AG04450 (cell line): Measurements from ENCODE around the gene ZNF446. TPM values are rescaled to one million over a fixed set of nuclear protein-coding genes. Genes with fewer than 3 reads are reported as not detected.

Experiments
- CTCF ChIA-PET: fragments of 300-600, 350-600 bp; formaldehyde crosslinking; extraction: SDS; loops from one replicate; lab custom pipeline; 2022; ENCODE audit warnings: antibody characterized with exemption, inconsistent platforms; lab: Charles Lee
- POLR2A ChIA-PET: fragments of 350-600 bp; formaldehyde crosslinking; extraction: SDS; loops from one replicate; lab custom pipeline; 2021; ENCODE audit warnings: antibody characterized with exemption, inconsistent platforms; lab: Yijun Ruan, JAX
- DNase-seq: peaks from one replicate; pipeline ENCODE4 v3.0.0-alpha.2; 2011; ENCODE audit warnings: low read depth, low spot score
- H3K27ac ChIP-seq: one replicate; pipeline ENCODE4 v1.5.1; 2012; ENCODE audit warnings: low read depth, low read length, control low read depth
- H3K27me3 ChIP-seq: one replicate; pipeline ENCODE4 v1.6.0; 2012; ENCODE audit warnings: low read length; ENCODE audit not compliant: control insufficient read depth, insufficient read depth
- H3K4me3 ChIP-seq: 2 replicates; pipeline ENCODE4 v1.5.1; 2011; ENCODE audit warnings: mild to moderate bottlenecking, low read depth, low read length, control low read depth
- H3K9me3 ChIP-seq: 2 replicates; pipeline ENCODE4 v1.5.1; 2012; ENCODE audit warnings: low read length; ENCODE audit not compliant: control insufficient read depth, insufficient read depth
- polyA minus RNA-seq: library from RNA; depleted of rRNA, polyadenylated mRNA; stranded (reverse); fragments of >200 nt; gene quantifications from 2 replicates; pipeline ENCODE4 v1.2.3, GENCODE V29; 2011; rRNA and poly(A)+ RNA removed
- polyA plus RNA-seq: library from polyadenylated mRNA; depleted of rRNA; stranded (reverse); fragments of >200 nt; gene quantifications from 2 replicates; pipeline ENCODE4 v1.2.3, GENCODE V29; 2011; rRNA removed
- TF ChIP-seq, protein P1 (sequence below): IDR thresholded peaks from 2 replicates; pipeline ENCODE4 v1.5.1; 2011; ENCODE audit warnings: low read depth, low read length, control low read depth, inconsistent platforms

Gene ZNF446
- polyA plus RNA-seq (3.7 and 5.2 TPM in 2 replicates), polyA minus RNA-seq (4.3 and 5.4 TPM in 2 replicates)

DNA sequence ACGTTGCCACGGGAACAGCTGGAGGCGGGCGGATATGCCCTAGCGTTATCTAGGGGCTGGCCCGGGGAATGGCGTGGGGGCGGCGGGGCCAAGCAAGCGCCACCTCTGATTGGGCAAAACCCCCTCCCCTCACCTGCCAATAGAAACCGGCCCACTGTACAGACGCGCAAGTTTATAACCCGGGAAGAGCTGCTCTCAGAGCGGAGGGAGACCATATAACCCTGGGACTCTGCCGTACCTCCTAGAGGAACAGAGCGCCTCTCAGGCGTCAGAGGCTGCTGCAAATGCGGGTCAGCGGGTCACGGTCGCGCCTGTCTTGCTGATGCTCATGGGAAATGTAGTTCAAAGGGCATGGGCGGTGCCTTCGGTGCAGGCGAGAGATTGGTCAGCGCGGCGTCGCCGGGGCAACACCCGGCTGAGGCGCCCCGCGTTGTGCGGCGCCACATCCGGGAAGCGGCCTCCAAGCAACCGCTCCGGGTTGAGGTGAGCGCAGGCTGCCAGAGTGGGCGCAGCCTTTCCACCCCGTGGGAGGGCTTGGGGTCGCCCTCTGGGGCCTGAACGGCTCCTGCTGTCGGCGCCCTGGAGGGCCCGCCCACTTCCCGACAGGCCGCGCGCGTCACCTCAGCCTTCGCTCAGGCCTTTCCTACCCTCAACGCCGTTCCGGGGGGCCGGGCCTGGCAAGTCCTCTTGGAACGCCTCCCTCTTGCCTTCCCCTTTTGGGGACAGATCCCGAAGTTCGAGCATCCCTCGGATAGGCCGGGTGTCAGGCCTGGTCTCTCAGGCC, at the start of gene ZNF446:
Gene ZNF446 (plus strand): TSS at position 639 of the 784 bp plus-strand sequence. CDS start 867 bp downstream, outside the sequence.
- H3K4me3 ChIP-seq = peak within 1 kb of the TSS; percentile 71
- ChIA-PET CTCF (no interaction called here), POLR2A (interaction anchor here (0.7 to 2.1 kb wide), 6 partner anchors 10 to 68 kb away, joined by 3 to 8 read pairs (median 4); partner anchors contain the start of genes TRIM28, ZBTB45, ZNF324 and ZNF584)
- H3K27ac ChIP-seq = peak within 1 kb of the TSS; percentile 91
- H3K9me3 ChIP-seq = no peaks in the 10 kb centered on the region
- no peaks in the 10 kb centered on the region for H3K27me3 ChIP-seq
- peak; percentile 89 for DNase-seq
- TF ChIP-seq, protein P1, sequence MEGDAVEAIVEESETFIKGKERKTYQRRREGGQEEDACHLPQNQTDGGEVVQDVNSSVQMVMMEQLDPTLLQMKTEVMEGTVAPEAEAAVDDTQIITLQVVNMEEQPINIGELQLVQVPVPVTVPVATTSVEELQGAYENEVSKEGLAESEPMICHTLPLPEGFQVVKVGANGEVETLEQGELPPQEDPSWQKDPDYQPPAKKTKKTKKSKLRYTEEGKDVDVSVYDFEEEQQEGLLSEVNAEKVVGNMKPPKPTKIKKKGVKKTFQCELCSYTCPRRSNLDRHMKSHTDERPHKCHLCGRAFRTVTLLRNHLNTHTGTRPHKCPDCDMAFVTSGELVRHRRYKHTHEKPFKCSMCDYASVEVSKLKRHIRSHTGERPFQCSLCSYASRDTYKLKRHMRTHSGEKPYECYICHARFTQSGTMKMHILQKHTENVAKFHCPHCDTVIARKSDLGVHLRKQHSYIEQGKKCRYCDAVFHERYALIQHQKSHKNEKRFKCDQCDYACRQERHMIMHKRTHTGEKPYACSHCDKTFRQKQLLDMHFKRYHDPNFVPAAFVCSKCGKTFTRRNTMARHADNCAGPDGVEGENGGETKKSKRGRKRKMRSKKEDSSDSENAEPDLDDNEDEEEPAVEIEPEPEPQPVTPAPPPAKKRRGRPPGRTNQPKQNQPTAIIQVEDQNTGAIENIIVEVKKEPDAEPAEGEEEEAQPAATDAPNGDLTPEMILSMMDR = no peak

DNA sequence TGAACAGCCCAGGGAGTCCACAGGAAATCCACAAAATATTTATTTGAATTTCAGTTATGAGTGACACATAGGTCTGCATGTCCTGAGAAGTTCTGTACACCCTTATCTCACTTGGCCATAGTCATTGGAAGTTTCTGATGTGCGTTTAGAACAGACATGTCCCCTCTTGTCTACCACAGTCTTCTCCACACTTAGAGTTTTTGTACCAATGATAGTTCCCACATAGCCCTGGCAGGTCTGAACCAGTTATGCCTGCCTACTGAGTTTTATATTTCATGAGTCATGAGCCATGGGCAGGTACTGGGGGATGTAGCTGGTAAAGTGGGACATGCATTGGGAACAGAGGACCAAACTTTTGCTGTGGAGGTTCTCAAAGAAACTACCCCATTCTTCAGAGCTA, 47.5 kb upstream of the ZNF446 start:
- no peak overlapping the region for H3K4me3 ChIP-seq
- TF ChIP-seq, protein P1 = no peak
- DNase-seq = no peak
- peaks cover 73% of the 10 kb centered on the region for H3K9me3 ChIP-seq
- peaks cover 2% of the 10 kb centered on the region for H3K27me3 ChIP-seq
- CTCF ChIA-PET = no interaction called here
- no peak overlapping the region for H3K27ac ChIP-seq
- POLR2A ChIA-PET = no interaction called here

DNA sequence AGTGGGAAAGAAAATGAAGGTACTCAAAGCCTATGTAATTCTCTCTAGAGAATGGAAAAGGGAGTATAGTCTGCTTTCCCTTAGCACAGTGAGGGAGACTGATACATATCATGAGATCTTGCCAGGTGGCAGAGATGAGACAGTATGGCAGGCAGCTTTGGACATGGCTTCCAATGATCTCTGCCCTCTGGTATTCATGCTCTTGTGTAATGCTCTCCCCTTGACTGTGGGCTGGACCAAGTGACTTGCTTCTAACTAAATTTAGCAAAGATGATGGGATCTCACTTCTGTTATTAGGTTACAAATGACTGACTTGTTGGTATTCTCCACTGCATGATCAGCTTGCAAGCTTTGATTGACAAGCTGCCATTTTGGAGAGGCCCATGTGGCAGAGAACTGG, 46.4 kb upstream of the ZNF446 start:
- TF ChIP-seq, protein P1 = no peak
- ChIA-PET POLR2A (no interaction called here), CTCF (no interaction called here)
- no peak for DNase-seq
- no peak overlapping the region for H3K4me3 ChIP-seq
- peaks cover 84% of the 10 kb centered on the region for H3K9me3 ChIP-seq
- no peak overlapping the region for H3K27ac ChIP-seq
- peaks cover 2% of the 10 kb centered on the region for H3K27me3 ChIP-seq

DNA sequence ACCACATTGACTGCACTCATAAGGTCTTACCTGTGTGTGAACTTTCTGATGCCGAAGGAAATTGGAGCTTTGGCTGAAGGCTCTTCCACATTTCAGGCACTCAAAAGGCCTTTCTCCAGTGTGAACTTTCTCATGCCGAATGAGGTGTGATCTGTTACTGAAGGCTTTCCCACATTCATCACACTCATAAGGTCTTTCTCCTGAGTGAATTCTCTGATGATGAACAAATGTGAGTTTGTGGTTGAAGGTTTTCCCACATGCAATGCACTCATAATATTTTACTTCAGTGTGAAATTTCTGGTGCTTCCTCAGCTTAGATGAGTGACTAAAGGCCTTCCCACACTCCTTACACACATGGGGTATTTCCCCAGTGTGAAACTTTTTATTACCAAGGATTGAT, 41.9 kb upstream of the ZNF446 start:
- CTCF ChIA-PET = interaction anchor here (0.8 kb wide), 1 partner anchor 85 kb away, joined by 3 read pairs; no protein-coding TSS in a partner anchor
- no peak overlapping the region for H3K4me3 ChIP-seq
- TF ChIP-seq, protein P1 = no peak
- no peak for DNase-seq
- H3K9me3 ChIP-seq = peaks cover 94% of the 10 kb centered on the region
- POLR2A ChIA-PET = no interaction called here
- peaks cover 2% of the 10 kb centered on the region for H3K27me3 ChIP-seq
- no peak overlapping the region for H3K27ac ChIP-seq
